Memory B cell (primary cell): ENCODE results near the gene NANOGP8.
"Not testable (repeated sequence)": the region's sequence is repeated elsewhere in the genome, so short reads cannot be mapped to it uniquely, and the experiment has no call there.

ENCODE experiments used
- ATAC-seq: fragments of 150-1000 bp; cut with Tn5 transposase; 2 replicates; pipeline ENCODE4 v1.10.0; 2021; ENCODE audit warnings: low read depth, mild to moderate bottlenecking, moderate library complexity
- DNase-seq, 2 donors: peaks; one replicate each; pipeline ENCODE4 v3.0.0; 2022; ENCODE audit warnings: low spot score in 2 of 2
- H3K27ac Mint-ChIP-seq: one replicate; pipeline ENCODE4 v1.8.0; 2022; ENCODE audit warnings: mild to moderate bottlenecking, moderate library complexity, mixed read lengths
- H3K27me3 Mint-ChIP-seq: one replicate; pipeline ENCODE4 v1.8.0; 2022; ENCODE audit warnings: mixed read lengths
- H3K36me3 Mint-ChIP-seq: one replicate; pipeline ENCODE4 v1.8.0; 2022; ENCODE audit warnings: mild to moderate bottlenecking, mixed read lengths
- H3K4me1 Mint-ChIP-seq: one replicate; pipeline ENCODE4 v1.8.0; 2022; ENCODE audit warnings: mixed read lengths
- H3K4me3 Mint-ChIP-seq: one replicate; pipeline ENCODE4 v1.8.0; 2022; ENCODE audit warnings: mild to moderate bottlenecking, moderate library complexity, mixed read lengths
- H3K9me3 Mint-ChIP-seq: one replicate; pipeline ENCODE4 v1.8.0; 2022; ENCODE audit warnings: mixed read lengths

Gene NANOGP8, protein sequence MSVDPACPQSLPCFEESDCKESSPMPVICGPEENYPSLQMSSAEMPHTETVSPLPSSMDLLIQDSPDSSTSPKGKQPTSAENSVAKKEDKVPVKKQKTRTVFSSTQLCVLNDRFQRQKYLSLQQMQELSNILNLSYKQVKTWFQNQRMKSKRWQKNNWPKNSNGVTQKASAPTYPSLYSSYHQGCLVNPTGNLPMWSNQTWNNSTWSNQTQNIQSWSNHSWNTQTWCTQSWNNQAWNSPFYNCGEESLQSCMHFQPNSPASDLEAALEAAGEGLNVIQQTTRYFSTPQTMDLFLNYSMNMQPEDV

GRCh38 chr15:35085176-35085919, at the start of gene NANOGP8:
TSS of gene NANOGP8 (minus strand) at chr15:35085295. CDS start at chr15:35085110, 185 bp downstream.
- H3K9me3 Mint-ChIP-seq, H3K27ac Mint-ChIP-seq, H3K4me1 Mint-ChIP-seq, H3K36me3 Mint-ChIP-seq, DNase-seq, H3K27me3 Mint-ChIP-seq, H3K4me3 Mint-ChIP-seq, ATAC-seq: not testable (repeated sequence)

- no peak overlapping the region for H3K4me3 Mint-ChIP-seq
- H3K4me1 Mint-ChIP-seq: peaks cover 3% of the 10 kb centered on the region
- peaks cover 5% of the 10 kb centered on the region for H3K36me3 Mint-ChIP-seq
- no peak for DNase-seq
- H3K27ac Mint-ChIP-seq: no peak overlapping the region
- H3K9me3 Mint-ChIP-seq: peaks cover 3% of the 10 kb centered on the region
- ATAC-seq: no peak
- peaks cover 7% of the 10 kb centered on the region for H3K27me3 Mint-ChIP-seq
Observed at GRCh38 chr15:35134299-35134698, 49.2 kb upstream of the NANOGP8 start.

GRCh38 chr15:35130245-35130644, 45.1 kb upstream of the NANOGP8 start:
- ATAC-seq: no peak
- DNase-seq: no peak
- H3K9me3 Mint-ChIP-seq: peaks cover 5% of the 10 kb centered on the region
- no peak overlapping the region for H3K4me3 Mint-ChIP-seq
- H3K36me3 Mint-ChIP-seq: peaks cover 5% of the 10 kb centered on the region
- H3K4me1 Mint-ChIP-seq: no peaks in the 10 kb centered on the region
- H3K27me3 Mint-ChIP-seq: peaks cover 7% of the 10 kb centered on the region
- no peak overlapping the region for H3K27ac Mint-ChIP-seq

DNA sequence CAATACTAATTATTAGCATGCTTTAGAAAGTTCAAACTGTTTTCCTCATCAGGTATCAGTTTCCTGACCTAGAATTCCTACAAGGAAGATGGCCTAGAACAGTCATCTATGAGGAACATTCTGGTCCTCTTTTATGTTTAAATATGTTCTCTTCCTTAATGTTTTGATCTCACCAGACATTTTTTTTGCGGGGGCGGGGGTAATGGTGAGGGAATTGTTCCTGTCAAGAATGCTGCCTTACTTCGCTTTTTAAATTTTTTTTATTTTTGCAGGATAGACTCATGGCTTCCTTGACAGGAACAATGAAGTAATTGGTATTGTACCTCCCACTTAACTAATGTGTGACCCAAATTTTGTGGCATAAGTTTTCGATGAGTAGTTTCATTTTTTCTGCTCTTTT, 44.3 kb upstream of the NANOGP8 start:
- DNase-seq: no peak
- no peaks in the 10 kb centered on the region for H3K4me1 Mint-ChIP-seq
- H3K27ac Mint-ChIP-seq: no peak overlapping the region
- peaks cover 7% of the 10 kb centered on the region for H3K27me3 Mint-ChIP-seq
- H3K9me3 Mint-ChIP-seq: peaks cover 5% of the 10 kb centered on the region
- peaks cover 5% of the 10 kb centered on the region for H3K36me3 Mint-ChIP-seq
- ATAC-seq: no peak
- H3K4me3 Mint-ChIP-seq: no peak overlapping the region

GRCh38 chr15:35127717-35128116, 42.6 kb upstream of the NANOGP8 start:
- Mint-ChIP-seq H3K4me3 (no peak overlapping the region), H3K4me1 (no peaks in the 10 kb centered on the region), H3K27ac (no peak overlapping the region), H3K36me3 (peaks cover 4% of the 10 kb centered on the region), H3K27me3 (peaks cover 5% of the 10 kb centered on the region), H3K9me3 (peaks cover 5% of the 10 kb centered on the region)
- DNase-seq (no peak), ATAC-seq (no peak)

GRCh38 chr15:35126236-35126635, 41.1 kb upstream of the NANOGP8 start:
- no peak overlapping the region for H3K27ac Mint-ChIP-seq
- peaks cover 3% of the 10 kb centered on the region for H3K9me3 Mint-ChIP-seq
- H3K36me3 Mint-ChIP-seq: peaks cover 2% of the 10 kb centered on the region
- no peaks in the 10 kb centered on the region for H3K27me3 Mint-ChIP-seq
- DNase-seq (no peak), ATAC-seq (no peak)
- H3K4me1 Mint-ChIP-seq: no peaks in the 10 kb centered on the region
- no peak overlapping the region for H3K4me3 Mint-ChIP-seq

- Mint-ChIP-seq H3K4me1 (no peaks in the 10 kb centered on the region), H3K4me3 (no peak overlapping the region), H3K36me3 (peaks cover 2% of the 10 kb centered on the region), H3K27ac (no peak overlapping the region), H3K27me3 (no peaks in the 10 kb centered on the region), H3K9me3 (peaks cover 3% of the 10 kb centered on the region)
- no peak for DNase-seq
- no peak for ATAC-seq
Observed at GRCh38 chr15:35123743-35124142, 38.6 kb upstream of the NANOGP8 start.

DNA sequence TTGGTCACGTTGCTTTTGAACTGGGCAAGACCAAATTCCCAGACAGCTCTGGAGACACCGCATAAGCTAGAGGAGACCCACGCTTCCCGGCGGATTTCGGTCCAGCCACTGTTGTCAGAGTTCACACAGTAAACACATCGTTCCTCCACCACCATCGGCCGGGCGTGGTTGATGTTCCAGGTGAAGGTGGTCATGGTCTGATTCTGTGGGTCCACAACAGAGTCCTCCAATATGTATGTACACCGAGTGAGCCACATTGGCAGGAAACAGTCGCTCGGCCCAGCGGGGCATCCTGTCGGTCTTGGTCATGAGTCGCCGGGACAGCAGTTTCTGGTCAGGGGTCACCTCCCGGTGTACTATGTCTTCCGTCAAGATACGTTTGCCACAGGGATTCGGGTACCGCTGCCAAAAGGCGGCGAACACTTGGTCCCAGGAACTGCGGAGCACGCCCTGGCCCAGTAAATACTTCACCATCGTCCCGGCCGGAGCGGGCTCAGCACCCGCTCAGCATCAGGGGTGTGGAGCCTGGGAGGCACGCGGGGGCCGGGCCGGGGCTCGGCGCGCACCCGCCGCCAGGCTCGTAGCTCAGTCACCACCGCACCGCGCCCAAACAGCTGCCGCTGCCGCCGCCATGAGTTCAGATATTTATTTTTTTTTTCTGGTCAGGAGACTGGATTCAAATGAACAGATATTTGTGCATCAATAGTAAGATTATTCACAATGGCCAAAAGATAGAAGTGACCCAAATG, 36.7 kb upstream of the NANOGP8 start:
- Mint-ChIP-seq H3K27me3 (no peaks in the 10 kb centered on the region), H3K4me1 (no peaks in the 10 kb centered on the region), H3K27ac (no peak overlapping the region), H3K4me3 (no peak overlapping the region), H3K9me3 (peaks cover 3% of the 10 kb centered on the region), H3K36me3 (peaks cover 2% of the 10 kb centered on the region)
- ATAC-seq: no peak
- no peak for DNase-seq

GRCh38 chr15:35120173-35120572, 35.1 kb upstream of the NANOGP8 start:
- H3K9me3 Mint-ChIP-seq: no peaks in the 10 kb centered on the region
- no peak for DNase-seq
- no peak for ATAC-seq
- no peaks in the 10 kb centered on the region for H3K27me3 Mint-ChIP-seq
- H3K4me3 Mint-ChIP-seq: no peak overlapping the region
- H3K4me1 Mint-ChIP-seq: no peaks in the 10 kb centered on the region
- peaks cover 2% of the 10 kb centered on the region for H3K36me3 Mint-ChIP-seq
- no peak overlapping the region for H3K27ac Mint-ChIP-seq

DNA sequence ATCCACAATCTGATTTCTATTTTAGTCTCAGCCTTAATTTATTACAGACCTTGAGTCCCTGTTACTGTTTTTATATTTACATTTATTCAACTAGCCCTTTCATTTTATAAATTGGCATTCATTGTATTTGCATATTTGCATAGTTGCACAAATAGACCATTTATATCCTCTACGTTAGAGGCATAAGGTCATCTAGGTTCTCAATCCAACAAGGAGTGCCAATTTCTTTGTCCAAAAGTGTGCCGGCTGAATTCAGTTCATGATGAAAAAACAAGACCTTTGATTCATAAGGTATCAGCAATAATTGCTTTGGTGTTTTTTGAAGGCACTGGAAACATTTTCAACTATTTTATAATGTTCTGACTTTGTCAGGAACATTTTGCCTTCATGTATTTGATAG, 33.9 kb upstream of the NANOGP8 start:
- Mint-ChIP-seq H3K4me3 (no peak overlapping the region), H3K9me3 (no peaks in the 10 kb centered on the region), H3K27ac (no peak overlapping the region), H3K4me1 (no peaks in the 10 kb centered on the region), H3K36me3 (peaks cover 2% of the 10 kb centered on the region), H3K27me3 (no peaks in the 10 kb centered on the region)
- no peak for ATAC-seq
- DNase-seq: no peak

DNA sequence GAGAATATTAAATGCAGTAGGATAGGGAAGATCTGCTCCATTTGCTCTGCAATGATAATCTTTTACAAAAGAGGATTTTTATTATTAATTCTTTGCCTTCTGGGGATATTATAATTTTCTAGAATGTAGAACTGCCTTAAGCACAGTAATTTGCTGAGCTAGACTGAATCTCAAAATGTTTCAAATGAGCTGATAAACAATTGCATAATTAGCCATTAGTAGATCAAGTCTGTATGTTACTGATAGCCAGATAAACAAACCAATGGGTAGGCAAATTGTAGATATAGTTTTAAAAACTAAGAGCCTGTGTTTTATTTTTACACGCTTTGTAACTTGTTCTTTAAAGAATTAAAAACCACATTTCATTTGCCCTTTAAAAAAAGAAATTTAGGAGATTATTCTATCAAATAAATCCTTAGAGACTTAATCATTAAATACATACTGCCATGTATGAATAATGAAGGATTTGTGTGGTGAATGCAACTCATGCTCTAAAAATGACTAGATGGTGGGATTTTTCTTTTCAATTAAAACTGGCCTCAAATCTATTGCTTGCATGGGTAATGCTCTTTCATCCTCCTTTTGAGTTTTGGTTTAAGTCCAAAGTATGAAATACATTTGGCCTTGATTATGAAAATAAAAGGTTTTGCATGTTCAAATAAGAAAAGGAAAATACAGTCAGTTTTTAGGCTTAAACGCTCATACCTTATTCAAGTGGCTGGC, 32.6 kb upstream of the NANOGP8 start:
- Mint-ChIP-seq H3K9me3 (no peaks in the 10 kb centered on the region), H3K4me1 (no peaks in the 10 kb centered on the region), H3K4me3 (no peak overlapping the region), H3K36me3 (peaks cover 2% of the 10 kb centered on the region), H3K27me3 (no peaks in the 10 kb centered on the region), H3K27ac (no peak overlapping the region)
- ATAC-seq (no peak), DNase-seq (no peak)

DNA sequence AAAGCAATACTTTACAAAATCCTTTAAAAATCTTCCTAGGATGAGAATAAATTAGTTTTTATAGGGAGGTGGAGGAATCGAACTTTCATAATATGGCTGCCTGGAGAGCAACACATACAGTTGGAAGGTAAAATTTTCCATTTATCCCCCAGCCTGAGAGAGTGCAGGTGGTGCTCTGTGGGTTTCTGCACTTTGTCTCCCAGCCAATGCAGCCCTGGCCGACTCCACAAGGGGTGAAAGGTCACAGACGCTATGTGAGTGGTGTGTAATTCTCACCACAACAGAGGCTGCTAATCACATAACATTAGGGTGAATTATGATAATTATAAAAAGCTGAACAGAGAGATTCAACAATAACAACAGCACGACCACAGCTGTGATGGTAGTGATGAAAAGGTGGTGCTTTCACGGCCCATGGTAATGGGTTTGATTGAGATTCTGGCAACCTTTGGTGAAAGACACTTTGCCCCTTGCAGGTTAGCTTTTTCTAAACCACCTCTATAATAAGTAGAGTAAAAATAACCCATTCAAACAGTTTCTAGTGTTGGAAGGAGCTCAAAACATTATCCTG, 30.1 kb upstream of the NANOGP8 start:
- no peak overlapping the region for H3K4me3 Mint-ChIP-seq
- no peaks in the 10 kb centered on the region for H3K36me3 Mint-ChIP-seq
- no peak for DNase-seq
- no peak for ATAC-seq
- H3K27ac Mint-ChIP-seq: no peak overlapping the region
- H3K9me3 Mint-ChIP-seq: no peaks in the 10 kb centered on the region
- H3K27me3 Mint-ChIP-seq: no peaks in the 10 kb centered on the region
- no peaks in the 10 kb centered on the region for H3K4me1 Mint-ChIP-seq

GRCh38 chr15:35112346-35112745, 27.3 kb upstream of the NANOGP8 start:
- DNase-seq: no peak
- no peaks in the 10 kb centered on the region for H3K9me3 Mint-ChIP-seq
- H3K27ac Mint-ChIP-seq: no peak overlapping the region
- H3K4me3 Mint-ChIP-seq: no peak overlapping the region
- no peak for ATAC-seq
- H3K4me1 Mint-ChIP-seq: no peaks in the 10 kb centered on the region
- H3K27me3 Mint-ChIP-seq: no peaks in the 10 kb centered on the region
- H3K36me3 Mint-ChIP-seq: no peaks in the 10 kb centered on the region
